GM21381 (cell line): Measurements from ENCODE around the gene LRP1B.
"Not testable (repeated sequence)": the region's sequence is repeated elsewhere in the genome, so short reads cannot be mapped to it uniquely, and the experiment has no call there.

Source experiments
- ATAC-seq: cut with Tn5 transposase; IDR thresholded peaks from one replicate; pipeline ENCODE4 v1.9.1; 2021; ENCODE audit warnings: mild to moderate bottlenecking, moderate library complexity; ENCODE audit not compliant: unreplicated experiment

LRP1B gene

DNA sequence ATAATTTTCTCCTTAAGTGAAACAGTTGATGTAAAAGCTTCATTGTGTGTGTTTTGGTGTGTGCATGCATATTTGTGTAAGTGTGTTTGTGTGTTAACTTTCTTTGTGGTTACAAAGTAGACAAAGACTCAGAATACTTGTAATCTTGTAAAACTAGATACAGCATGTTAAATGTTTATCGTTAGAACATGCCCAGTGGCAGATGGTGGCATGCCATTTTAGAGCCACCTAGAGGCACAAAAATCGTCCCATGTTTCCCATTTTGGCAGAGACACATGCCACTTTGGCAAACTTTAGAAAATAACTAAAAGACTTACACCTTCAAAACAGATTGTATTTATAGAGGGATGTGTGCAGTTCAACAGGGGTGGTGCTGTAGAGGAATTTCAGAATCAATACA, 224.1 kb downstream of the LRP1B start:
- ATAC-seq = no peak

DNA sequence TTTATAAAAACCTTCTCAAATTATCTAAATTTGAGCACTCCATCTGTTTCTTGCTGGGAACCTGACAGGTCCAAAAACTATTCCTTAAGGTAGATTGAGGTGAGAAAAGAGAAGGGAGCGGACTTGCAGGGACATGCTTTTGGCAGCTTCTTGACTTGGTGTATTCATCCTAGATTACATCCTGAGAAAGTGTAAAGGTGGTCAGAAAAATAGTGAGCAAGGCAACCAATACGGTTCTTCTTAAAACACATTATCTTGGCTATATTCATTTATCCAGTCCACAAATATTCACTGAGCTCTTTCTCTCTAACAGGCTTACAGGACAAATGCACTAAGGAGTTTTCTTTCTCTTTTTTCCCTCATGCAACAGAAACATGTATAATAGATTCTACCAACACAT, 230.0 kb downstream of the LRP1B start:
- ATAC-seq = no peak

DNA sequence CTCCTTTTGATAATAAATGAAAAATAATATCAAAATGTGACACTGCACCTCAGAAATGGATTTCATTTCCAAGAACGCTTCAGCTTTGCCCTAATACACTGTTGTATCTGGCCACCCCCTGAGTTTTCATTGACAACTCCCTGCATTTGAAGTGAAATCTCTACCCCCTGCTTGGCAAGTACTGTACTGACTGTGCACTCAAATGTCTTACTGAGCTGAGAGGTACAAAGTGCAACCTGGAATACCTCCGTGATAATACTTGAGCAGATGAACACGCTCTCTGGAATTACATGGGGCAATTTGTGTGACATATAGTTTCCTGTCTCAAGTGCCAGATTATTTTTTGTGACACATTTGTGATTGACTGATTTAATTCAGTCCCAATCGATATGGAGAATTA, 231.1 kb downstream of the LRP1B start:
- ATAC-seq = no peak

- no peak for ATAC-seq
These were observed 241.0 kb downstream of the LRP1B start for GRCh38 chr2:141889788-141890187.

DNA sequence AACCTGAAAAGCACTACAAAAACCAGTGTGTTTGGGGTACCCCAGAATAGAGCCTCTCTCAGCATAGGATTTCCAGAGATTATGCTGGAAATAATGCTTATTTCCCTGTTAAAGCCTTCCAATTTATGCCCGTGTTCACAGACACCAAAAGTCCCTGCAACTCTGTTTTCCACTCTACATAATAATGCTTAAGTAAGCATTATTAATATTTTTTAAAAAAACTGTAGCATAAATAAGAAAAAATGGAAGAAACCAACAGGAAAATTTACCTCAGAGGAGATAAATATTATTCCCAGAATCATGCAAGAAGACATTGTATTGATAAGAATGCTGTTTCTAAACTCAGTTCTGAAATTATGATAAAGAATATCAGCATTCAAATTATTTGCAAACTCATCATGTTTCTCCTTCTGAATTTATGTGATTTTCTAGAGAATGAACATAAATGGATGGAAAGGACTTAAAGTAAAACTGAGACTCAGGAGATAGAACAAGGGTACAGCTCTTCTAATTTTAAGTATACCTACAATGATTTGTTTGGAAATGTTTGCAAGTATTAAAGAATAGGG, 241.7 kb downstream of the LRP1B start:
- no peak for ATAC-seq

GRCh38 chr2:141887363-141887762, 243.5 kb downstream of the LRP1B start:
- ATAC-seq = no peak

GRCh38 chr2:141878016-141878415, 252.8 kb downstream of the LRP1B start:
- ATAC-seq = no peak

DNA sequence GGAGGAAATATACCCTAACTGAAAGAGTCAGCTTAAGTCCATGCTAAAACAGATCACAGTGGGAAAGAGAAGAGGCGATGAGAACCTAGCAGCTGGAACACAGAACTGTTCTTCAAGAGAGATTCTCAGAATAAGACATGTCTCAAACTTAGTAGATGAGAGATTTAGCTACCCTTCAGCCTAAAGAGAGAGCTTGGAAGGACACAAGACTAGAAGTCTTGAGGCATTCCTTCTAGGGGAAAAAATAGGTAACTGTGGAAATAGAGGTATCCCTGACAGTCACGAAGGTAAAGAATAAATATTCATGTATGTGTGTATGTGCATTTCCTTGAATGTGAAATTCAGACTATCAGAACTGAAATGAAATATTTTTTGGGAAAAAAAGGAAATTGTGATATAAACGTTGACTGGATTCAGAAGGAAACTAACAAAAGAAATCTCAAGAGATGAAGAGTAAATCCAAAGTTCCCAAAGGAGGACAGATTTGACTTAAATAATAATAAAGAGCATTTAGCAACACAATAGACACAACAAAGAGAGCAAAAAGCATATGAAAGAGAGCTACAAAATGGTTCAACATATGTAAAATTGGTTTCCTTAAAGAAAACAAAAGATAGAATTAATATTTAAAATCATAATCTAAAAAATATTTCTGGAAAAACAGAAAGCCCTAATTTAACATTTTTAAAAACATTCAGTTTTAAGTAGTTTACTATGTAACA, 258.7 kb downstream of the LRP1B start:
- ATAC-seq = no peak

GRCh38 chr2:141869572-141869971, 261.2 kb downstream of the LRP1B start:
- ATAC-seq = no peak

DNA sequence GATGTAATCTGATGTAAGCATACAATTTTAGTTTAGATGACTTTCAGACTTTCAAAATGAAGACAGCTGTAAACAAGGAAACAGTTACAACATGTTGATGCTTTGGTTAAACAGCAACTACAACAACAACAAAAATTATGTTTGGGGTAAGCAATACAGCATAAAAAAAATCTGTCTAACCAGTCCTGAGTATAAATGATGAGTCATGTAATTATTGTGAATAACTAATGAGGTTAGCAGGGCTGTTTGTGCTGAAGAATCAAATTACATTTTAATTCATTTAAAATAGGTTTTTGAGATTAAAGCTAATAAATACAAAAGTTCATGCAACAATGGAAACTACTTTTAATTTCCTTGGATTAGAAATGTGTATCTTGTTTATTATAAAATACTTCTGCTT, 266.9 kb downstream of the LRP1B start:
- no peak for ATAC-seq

DNA sequence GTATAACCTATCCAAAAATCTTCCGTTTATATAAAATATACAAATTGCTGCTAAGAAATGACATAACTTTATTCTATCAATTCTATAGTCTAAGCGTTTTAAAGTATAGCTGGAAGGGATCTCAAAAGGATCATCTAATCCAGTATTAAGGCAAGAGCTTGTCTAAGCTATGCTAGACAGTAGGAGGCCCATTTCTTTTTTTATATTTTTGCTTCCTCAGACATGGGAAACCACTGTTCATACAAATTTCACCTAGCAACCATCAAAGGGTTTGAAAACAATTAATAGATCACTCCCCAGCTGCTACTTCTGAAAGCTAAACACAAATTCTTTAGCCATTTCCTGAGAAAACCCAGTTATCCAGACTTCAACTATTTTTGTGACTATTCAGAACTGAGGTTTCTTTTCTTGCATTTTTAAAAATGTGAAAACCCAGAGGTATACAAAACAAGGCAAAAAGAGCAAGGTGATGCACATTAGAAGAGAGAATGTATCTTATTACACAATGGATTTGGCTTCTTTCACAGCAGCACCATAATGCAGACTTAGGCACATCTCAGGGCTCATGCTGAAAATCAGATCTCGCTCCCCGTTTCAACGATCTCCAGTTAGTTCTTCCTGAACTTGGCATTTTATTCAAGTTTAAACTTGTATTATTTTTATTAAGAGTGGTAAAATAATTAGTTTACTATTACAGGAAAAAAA, 274.4 kb downstream of the LRP1B start:
- ATAC-seq = no peak

- no peak for ATAC-seq
These were observed 282.6 kb downstream of the LRP1B start for GRCh38 chr2:141848191-141848590.

DNA sequence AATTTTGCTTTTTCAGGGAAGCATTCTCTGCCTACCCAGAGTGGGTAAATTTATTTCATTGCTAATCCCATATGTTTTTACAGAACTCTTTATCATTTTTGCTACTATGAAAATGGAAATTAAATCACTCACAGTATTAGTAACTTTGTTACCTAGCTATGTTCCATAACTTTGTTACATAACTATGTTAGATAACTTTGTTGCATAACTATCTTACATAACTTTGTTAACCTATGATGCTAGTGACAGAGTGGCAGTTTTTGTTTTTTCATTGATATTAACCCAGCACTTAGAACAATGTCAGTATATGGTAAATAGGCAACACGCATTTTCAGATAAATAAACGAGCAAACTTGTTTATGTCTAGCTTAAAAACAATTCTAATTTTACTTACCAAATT, 286.6 kb downstream of the LRP1B start:
- no peak for ATAC-seq

- no peak for ATAC-seq
These were observed 295.7 kb downstream of the LRP1B start for GRCh38 chr2:141835103-141835502.

DNA sequence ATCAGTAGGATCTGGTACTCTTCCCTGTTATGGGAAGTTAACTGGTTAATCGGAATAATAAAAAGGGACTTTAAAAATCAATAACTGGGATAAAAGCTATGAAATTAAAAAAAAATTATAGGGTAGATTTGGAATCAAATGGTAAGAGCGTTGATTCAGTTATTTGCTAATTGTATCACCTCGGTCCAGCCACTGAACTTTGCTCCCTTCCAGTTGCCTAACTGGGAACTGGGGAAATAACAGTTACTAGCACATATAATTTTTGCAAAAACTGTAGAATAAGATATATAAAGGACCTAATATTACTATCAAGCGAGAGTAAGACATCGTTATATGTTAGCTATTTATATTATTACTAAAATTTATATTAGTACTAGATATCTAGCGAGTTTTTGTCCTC, 302.1 kb downstream of the LRP1B start:
- no peak for ATAC-seq

- no peak for ATAC-seq
These were observed 306.0 kb downstream of the LRP1B start for GRCh38 chr2:141824790-141825189.

- no peak for ATAC-seq
These were observed 309.9 kb downstream of the LRP1B start for GRCh38 chr2:141820893-141821292.

GRCh38 chr2:141815320-141815719, 315.5 kb downstream of the LRP1B start:
- not testable (repeated sequence) for ATAC-seq

- ATAC-seq = no peak
These were observed 316.7 kb downstream of the LRP1B start for GRCh38 chr2:141814150-141814549.

DNA sequence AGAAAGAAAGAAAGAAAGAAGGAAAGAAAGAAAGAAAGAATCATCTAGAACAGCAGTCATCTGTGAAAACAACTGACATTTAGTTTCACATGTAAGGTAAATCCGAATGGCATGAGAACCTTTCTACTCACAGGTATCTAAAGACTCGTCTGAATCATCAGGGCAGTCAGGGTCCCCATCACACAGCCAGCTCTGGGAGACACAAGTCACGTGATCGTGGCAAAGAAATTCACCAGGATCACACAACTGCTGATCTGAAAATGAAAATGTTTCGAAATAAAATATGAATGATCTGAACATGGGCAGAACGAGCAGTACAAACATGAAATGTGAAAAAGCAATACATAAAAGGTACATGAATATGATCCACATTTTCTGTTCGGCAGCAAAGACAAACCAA, 320.7 kb downstream of the LRP1B start:
- no peak for ATAC-seq

GRCh38 chr2:141806090-141806489, 324.7 kb downstream of the LRP1B start:
- ATAC-seq = no peak

GRCh38 chr2:141805302-141805701, 325.5 kb downstream of the LRP1B start:
- no peak for ATAC-seq
